GM21367 (cell line): ENCODE data around the gene SPATS2L.

Experiments
- ATAC-seq: cut with Tn5 transposase; IDR thresholded peaks from one replicate; pipeline ENCODE4 v1.9.1; 2021; ENCODE audit not compliant: unreplicated experiment

The SPATS2L gene

DNA sequence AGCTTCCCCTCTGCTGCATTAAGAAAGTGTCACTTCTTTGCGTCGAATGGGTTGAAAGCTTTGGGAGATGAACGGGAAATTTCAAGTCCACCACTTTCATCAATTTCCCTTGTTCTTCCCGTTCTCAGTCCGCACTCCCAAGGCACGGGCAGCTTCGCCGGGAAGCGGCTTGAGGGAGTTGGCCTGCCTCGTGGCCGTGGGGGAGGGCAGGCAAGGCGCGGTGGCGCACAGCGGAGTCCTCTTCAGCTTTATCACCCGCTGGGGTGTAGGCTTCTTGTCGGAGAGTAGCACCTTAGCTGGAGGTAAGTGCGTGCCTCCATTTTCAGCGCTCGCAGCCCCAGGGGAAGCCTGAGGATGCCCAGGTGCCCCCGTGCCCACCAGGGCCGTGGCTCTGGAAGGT lies 183.5 kb downstream of the SPATS2L start:
- no peak for ATAC-seq

DNA sequence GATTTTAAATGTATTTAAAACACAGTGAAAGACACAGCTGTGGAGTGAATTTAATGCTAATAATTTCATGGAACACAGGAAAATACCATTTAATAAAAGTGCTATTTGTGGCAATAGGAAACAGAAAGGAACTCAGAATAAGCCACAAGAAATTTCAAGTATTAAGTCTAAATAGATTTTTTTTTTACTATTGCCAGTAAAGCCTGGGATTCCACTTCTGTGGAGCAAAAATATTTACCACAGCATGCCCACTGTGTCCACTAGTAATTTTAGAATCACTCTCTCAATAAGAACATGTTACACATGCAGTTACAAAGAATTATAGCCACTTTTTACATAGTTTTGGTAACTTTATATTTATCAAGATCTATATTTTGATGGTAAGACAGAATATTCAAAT lies 186.2 kb downstream of the SPATS2L start:
- no peak for ATAC-seq

DNA sequence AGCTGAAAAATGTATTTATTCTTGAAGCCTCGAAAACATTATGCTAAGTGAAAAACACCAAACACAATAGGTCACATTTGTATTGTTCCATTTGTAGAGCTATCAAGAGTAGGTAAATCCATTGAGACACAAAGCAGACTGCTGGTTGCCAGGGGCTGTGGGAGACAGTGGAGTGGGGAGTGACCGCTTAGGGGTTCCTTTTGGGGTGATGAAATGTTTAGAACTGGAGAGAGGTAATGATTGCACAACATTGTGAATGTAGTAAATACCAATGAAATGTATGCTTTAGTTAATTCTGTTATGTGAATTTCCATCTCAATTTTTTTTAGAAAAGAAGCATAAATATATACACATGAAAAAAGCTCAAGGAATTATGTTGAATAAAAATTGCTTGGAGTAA lies 187.6 kb downstream of the SPATS2L start:
- ATAC-seq = no peak

DNA sequence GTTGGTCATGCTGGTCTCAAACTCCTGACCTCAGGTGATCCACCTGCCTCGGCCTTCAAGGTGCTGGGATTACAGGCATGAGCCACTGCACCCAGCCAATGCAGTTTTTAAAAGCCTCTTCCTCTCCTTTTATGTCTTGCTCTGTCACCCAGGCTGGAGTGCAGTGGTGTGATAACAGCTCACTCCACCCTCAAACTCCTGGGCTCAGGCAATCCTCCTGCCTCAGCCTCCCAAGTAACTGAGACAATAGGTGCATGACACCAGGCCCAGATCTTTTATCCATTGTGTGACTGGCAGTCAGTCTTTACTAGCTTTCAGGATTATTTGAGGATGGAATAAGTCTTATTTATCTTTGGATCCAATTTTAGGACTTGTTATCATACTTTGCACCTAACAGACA lies 190.2 kb downstream of the SPATS2L start:
- ATAC-seq = no peak

DNA sequence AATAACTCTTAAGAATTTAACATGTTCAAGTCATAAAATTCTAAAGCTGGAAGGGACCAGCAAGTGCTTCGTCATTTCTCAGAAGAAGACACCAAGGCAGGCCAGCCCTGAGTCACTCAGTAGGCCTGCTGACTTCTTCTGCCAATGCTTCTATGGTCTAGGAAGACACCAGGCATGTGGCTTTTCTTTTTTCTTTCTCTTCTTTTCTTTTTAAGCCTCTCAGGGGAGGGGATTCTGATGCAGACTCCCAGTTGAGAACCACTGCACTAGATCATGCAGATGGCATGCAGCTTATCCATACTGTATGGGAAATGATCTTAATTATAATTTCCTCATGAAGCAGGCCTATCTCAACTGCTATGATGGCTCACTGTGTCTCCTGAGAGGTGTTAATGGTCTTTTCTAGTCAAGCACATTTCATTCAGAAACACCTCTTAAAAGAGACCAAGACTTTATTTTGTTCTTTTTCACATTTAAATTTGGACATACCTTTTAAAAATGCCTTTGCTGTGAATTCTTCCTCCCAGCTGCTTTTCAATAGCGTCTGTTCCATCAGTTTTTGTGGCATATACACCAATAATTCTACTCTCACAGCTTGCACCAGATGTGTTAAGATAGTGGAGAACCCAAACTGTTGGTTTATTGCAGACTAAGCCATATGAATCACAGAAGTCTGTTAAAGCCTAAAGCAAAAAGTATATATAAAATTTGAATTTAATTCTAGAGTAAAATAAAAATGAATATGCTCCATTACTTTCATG lies 192.1 kb downstream of the SPATS2L start:
- no peak for ATAC-seq

DNA sequence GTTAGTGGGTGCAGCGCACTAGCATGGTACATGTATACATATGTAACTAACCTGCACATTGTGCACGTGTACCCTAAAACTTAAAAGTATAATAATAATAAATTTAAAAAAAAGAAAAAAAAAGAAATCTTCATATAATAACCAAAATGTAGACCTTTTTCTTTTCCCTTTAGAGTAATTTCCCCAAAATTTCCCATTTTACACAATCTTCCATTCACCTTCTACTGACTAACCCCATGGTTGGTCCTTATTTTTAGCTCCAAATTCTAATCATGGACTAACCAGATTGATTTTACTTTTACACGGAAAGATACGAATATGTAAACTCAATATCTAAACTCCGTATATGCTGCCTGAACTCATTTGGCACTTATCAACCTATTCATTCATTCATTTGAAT lies 195.7 kb downstream of the SPATS2L start:
- ATAC-seq = no peak

DNA sequence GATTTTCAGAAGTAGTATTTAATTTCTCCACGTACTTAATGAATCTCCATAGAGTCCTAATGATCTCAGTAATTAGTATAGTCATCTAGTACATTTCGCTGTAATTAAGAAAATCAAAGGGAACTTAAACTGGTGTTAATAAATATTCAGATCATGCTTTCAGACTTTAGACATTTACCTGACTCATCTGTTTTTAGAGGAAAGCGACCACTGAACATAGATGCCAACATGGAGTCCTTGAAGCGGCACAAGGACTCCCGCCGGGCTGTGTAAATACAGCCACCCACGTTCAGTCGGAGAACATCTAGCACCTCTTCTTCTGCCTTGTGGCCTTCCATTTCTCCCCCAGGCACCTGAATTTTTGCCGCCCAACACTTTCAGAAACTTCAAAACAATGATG lies 200.2 kb downstream of the SPATS2L start:
- ATAC-seq = no peak

DNA sequence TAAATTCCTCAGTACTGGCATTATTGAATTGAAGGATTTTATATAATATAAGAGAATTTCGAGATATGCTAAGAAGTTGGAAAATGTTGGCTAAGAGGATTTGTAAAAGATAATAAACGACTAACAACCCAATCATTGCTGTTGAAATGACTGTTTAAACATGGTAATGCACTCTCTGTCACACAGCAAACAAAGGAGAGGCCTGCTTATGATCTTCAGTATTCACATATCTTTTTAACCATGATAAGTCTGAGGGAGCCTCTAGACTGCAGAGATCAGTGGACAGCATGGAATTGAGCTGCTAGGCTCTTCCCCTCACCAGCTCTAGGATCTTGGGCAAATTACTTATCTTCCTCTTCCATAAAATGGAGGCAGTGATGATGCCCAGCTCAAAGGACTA lies 200.7 kb downstream of the SPATS2L start:
- ATAC-seq = no peak

DNA sequence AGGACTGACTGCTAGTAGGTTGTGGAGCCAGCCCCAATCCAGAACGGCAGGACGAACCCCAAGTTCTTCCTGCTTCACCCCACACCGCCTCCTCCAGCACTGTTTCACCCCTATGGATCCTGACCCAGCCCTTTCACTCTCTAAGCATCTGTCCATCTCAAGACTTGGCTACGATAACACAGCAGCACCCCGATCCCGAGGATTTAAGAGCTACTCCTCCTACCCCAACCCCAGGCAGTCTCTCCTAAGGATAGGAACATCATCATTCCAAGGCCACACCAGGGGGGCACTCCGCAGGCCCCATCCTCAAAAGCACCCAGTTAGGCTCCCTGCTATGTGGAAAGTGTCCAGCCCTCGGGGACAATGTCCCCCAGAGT lies 202.7 kb downstream of the SPATS2L start:
- ATAC-seq = peak; percentile 2

DNA sequence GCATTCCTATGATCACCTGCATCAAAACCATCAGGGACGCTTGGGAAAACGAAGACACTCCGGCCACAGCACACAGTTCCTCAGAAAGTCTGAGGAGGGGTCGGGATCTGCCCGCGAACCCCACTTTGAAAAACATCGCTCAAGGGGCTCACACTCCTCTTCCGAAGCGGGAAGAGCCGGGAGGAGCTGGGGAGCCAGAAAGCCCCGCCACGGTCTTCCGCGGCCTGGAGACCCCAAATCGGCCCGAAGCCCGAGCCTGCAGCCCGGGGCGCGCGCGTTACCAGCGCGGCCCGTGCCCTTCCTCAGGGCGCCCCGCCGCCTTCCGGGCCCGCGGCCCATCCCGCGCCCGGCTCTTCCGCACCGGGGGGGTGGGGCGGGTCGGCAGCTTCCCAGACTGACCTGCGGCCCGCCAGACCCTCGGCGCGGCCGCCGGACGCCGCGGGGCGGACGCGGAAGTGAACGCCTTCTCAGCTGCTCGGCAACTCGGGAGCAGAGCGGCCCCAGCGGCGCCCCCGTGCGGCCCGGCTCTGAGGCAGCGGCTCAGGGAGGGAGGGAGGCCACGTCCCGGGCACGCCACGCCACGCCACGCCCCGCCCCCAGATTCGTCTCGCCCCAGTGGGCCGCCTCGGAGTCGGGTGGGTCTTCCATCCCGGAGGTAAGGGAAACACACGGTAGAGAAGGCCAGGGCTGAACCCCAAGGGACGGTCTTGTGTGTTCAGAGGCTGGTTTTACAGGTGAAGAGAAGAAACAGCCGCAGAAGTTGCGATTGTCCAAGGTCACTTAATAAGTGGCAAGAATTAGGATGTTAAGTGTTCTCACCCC lies 203.3 kb downstream of the SPATS2L start, which contains the start of gene KCTD18:
TSS of gene KCTD18 (minus strand) at position 457 of the 822 bp plus-strand sequence. CDS start 3,052 bp downstream, outside the sequence.
- ATAC-seq = peak; percentile 98

DNA sequence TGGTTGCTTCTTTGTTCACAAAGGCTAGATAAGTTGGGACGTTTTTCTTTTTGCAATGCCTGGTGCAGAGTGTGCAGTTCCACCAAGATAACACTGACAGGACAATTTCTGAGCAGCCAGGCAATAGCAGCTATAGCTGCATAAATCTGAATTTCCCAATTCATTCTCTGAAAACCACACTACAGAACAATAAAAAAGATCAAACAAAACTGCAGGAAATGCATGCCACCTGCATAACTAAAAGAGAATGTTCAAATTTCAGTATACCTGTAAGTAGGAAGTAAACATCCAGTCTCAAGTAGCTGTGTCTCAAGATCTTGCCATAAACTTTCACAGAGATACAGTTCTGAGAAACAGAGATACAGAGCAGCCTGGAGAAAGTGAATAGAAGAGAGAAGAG lies 208.7 kb downstream of the SPATS2L start:
- ATAC-seq = no peak

DNA sequence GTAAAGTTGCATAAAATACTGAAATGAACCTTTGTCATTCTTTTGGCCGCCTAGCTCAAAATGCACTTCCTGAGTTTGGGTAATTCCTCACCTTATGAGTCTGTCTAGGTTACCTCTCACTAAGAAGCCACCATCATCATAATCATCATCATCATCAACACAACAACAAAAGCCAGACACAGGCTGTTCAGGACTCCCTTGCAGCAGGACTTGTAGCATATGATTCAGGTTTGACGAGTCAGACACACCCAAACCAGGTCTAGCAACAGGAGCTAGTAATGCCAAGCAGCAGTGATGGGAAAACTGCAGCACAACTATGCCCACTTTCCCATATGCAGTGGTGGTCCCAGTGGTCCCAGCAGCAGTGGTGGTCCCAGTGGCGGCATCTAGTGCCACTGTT lies 216.7 kb downstream of the SPATS2L start:
- ATAC-seq = no peak

DNA sequence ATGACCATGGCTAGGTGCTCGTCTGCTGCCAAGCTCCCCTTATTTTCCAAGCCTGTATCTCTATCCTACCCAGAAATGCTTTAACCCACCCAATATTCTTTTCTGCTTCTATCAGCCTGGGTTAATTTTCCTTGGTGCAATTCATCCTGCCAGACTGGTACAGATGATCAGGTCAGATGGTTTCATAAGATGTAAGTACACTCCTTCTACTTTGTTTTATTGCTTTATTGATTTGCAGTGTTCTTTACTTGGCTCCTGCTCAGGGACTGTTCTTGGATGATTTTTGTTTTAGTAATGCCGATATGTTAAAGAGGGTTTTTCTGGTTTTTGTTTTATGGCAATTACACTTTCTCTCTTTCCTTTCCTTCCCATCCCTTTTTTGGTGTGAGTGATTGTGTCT lies 217.1 kb downstream of the SPATS2L start:
- ATAC-seq = no peak

DNA sequence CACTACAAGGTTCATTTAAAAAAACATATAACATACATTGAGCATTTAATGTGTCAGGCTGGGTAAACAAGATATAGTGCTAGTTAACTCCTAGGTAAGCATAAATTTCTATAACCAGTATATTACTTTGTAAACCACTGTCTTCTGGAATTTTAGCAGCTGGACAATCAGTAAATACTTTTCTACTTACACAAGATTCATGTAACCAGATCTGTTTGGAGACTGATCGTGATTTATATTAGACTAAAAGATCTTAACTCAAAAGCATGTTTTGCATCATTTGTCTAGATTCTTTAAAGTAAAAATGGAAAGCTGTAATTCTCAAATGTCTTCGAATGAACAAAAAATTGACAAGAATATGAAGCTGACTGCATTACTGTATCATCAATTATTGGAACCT lies 218.6 kb downstream of the SPATS2L start:
- ATAC-seq = no peak

DNA sequence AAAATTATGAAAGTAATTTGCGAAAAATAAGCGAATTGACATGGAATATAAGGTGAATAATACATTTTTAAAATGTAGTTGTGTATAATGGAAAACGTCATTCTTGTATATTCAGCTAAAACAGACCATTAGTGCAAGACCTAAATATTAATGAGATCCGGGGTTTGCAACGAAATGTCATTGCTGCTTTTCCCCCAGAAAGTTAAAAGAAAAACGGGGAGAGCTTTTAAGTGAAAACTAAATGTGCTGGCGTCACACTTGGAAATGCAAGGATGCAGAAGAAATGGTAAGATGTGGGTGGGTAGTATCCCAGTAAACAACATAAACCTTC lies 219.0 kb downstream of the SPATS2L start:
- no peak for ATAC-seq

DNA sequence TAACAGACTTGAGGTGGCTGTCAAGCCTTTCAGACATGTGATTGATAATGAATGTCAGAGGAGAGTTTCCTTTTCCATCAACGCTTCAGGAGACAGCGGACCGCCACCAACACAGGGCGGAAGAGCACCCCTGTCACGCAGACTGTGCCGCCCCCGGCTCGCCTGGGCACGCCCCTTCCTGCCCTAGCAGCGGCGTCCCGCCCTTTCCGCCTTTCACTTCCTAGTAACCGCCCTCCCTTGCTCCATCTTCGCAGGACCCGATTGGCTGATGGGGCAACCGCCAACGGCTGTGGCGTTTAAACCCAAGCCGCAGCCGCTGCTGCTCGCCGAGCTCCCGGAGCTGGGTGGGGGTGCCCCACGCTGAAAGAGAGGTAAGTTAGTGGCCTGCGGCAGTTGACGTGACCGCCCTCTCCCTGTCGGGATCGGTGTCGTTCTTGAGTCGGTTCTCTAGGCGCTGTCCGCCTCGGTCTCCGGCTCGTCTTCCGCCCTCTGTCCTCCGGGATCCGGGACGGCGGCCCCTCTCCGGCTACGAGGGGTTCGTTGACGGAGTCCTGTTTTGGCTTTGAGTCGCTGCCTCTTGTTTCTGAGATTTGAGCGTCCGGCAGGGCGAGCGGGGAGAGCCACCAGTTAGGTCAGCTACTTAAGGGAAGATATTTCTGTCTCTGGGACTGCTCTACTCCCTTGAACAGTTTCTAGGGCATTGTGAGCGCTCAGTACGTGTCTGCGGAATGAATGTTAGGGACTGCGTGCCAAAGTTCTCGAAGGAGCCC lies 219.6 kb downstream of the SPATS2L start, which contains the start of gene SGO2:
TSS of gene SGO2 (plus strand) at position 326 of the 770 bp plus-strand sequence. CDS start 6,769 bp downstream, outside the sequence.
- ATAC-seq = peak; percentile 99

DNA sequence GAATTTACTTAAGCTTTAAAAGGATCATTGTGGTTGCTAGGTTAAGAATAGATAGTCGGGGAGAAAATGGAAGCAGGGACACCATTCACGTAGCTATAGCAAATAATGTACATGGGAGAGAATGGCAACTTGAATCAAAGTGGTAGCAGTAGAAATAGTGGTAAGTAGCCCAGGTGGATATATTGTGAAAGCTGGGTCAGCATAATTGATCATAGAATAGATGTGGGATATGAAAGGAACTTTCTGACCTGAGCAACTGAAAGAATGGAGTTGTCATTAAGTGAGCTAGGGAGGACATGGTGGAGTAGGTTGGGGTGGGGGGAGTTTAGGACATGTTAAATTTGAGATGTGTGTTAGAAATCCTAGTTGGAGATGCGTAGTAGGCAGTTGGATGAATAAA lies 221.7 kb downstream of the SPATS2L start:
- ATAC-seq = no peak
